HFFc6 (cell line): Measurements from ENCODE around the gene OPALIN. TPM values are rescaled to one million over a fixed set of nuclear protein-coding genes. Genes with fewer than 3 reads are reported as not detected.

Experiments
- DNase-seq: peaks from one replicate; pipeline ENCODE4 v3.0.0-alpha.2; 2018
- H3K27ac Mint-ChIP-seq: 2 replicates; pipeline ENCODE4 v1.8.0; 2020; ENCODE audit warnings: mild to moderate bottlenecking, mixed read lengths
- H3K27me3 Mint-ChIP-seq: 2 replicates; pipeline ENCODE4 v1.8.0; 2021; ENCODE audit warnings: mild to moderate bottlenecking, moderate library complexity, mixed read lengths; ENCODE audit not compliant: insufficient read depth
- H3K36me3 Mint-ChIP-seq: 2 replicates; pipeline ENCODE4 v1.8.0; 2021; ENCODE audit warnings: low read depth, mixed read lengths
- H3K4me1 Mint-ChIP-seq: 2 replicates; pipeline ENCODE4 v1.8.0; 2020; ENCODE audit warnings: low read depth, mixed read lengths
- H3K4me3 Mint-ChIP-seq: 2 replicates; pipeline ENCODE4 v1.8.0; 2020; ENCODE audit warnings: mild to moderate bottlenecking, moderate library complexity, mixed read lengths
- H3K9me3 Mint-ChIP-seq: 2 replicates; pipeline ENCODE4 v1.8.0; 2020; ENCODE audit warnings: mild to moderate bottlenecking, mixed read lengths
- total RNA-seq, 6 experiments: library from RNA; stranded (reverse); fragmentation: NEBNext Ultra II Directional; extraction: Animal tissue kit (Norgen Biotek cat#: 25700); gene quantifications; 2 replicates in 1 of 6; 3 replicates in 5 of 6; pipeline ENCODE4 v1.2.3, GENCODE V29; 2021
- TF ChIP-seq, protein P1 (sequence below): fragments of 200-600 bp; sonication (generic); IDR thresholded peaks from 2 replicates; pipeline ENCODE4 v1.5.0; 2021; ENCODE audit warnings: antibody characterized with exemption, mild to moderate bottlenecking

The OPALIN gene
- total RNA-seq, 6 experiments from 2014 or later: not detected

DNA sequence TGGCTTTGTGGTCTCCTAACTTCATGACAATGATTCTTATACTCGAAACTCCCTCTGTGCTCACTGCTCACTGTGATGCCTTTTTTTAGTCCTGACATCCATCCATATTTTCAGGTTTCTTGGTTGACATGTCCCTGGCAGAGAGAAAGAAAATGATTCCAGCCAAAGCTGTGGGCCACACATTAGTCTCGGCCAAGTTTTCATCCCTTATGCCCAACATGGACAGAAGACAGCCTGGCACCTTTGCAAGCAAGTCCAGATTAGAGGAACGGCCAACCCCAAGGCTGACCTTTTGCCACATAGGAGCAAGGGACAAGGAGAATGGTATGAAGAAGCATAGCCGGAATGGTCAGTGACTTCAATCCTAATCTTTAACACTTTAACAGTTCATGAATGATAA lies 8.7 kb upstream of the OPALIN start:
- TF ChIP-seq, protein P1, sequence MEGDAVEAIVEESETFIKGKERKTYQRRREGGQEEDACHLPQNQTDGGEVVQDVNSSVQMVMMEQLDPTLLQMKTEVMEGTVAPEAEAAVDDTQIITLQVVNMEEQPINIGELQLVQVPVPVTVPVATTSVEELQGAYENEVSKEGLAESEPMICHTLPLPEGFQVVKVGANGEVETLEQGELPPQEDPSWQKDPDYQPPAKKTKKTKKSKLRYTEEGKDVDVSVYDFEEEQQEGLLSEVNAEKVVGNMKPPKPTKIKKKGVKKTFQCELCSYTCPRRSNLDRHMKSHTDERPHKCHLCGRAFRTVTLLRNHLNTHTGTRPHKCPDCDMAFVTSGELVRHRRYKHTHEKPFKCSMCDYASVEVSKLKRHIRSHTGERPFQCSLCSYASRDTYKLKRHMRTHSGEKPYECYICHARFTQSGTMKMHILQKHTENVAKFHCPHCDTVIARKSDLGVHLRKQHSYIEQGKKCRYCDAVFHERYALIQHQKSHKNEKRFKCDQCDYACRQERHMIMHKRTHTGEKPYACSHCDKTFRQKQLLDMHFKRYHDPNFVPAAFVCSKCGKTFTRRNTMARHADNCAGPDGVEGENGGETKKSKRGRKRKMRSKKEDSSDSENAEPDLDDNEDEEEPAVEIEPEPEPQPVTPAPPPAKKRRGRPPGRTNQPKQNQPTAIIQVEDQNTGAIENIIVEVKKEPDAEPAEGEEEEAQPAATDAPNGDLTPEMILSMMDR: no peak
- Mint-ChIP-seq H3K36me3 (no peaks in the 10 kb centered on the region), H3K27me3 (peaks cover 18% of the 10 kb centered on the region), H3K4me3 (no peak overlapping the region), H3K4me1 (peaks cover 13% of the 10 kb centered on the region), H3K9me3 (no peaks in the 10 kb centered on the region), H3K27ac (no peak overlapping the region)
- DNase-seq: no peak

DNA sequence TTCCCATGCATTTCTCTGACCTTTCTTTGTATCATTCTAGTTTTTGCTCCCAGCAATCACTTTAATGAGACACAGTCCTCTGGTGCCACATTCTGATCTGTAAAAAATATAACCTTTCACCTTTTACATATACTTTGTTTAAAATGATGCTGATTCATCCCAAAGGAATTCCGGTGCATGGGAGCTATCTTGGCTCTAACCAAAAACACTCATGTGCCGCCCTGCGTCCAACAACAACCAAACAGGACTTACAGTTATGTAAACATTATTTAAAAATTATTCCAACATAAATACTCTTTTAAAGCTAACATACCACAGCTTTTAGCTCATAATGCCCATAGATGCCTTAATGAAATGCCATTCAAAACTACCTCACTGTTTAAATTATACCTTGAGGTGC lies 7.7 kb upstream of the OPALIN start:
- TF ChIP-seq, protein P1: no peak
- H3K4me3 Mint-ChIP-seq: no peak overlapping the region
- peaks cover 13% of the 10 kb centered on the region for H3K4me1 Mint-ChIP-seq
- no peaks in the 10 kb centered on the region for H3K36me3 Mint-ChIP-seq
- H3K27me3 Mint-ChIP-seq: peaks cover 22% of the 10 kb centered on the region
- H3K9me3 Mint-ChIP-seq: no peaks in the 10 kb centered on the region
- H3K27ac Mint-ChIP-seq: no peak overlapping the region
- DNase-seq: no peak

DNA sequence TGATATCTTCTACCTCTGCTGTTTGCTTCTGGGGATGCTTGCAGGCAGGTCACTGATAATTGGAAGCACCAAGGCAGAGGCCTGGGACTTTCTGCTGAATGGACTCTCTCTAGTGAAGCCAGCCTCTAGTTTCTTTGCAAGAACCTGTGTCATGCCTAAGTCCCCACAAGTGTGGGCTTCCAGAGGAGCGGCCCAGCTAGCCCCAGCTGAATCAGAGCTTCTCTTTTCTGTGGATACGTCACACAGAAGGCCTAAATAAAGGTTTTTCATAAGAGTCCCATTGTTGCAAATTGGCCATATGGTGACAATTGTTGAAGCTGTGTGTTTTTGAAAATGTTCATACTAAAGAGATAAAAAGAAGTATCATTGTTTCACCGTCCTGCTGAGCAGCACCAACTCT lies 6.8 kb upstream of the OPALIN start:
- TF ChIP-seq, protein P1: no peak
- Mint-ChIP-seq H3K36me3 (no peaks in the 10 kb centered on the region), H3K9me3 (no peaks in the 10 kb centered on the region), H3K27me3 (peaks cover 22% of the 10 kb centered on the region), H3K4me1 (peaks cover 13% of the 10 kb centered on the region), H3K4me3 (no peak overlapping the region), H3K27ac (no peak overlapping the region)
- no peak for DNase-seq

DNA sequence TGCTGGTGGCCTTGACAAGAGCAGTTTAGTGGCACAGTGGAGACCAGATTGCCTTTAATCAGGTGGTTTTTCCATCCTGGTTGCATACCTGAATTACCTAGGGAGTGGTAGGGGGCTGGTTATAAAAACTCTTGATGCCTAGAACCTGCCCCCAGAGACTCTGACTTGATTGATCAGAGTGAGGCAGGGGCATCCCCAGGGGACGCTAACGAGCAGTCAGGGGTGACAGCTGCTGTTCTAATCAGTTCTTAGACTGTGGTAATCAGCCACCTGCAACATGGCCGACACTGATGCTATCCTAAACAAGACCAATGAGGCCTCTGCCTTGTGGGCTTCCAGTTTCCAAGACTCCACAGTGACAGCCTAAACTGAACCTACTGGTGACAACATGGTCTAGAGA lies 2.0 kb upstream of the OPALIN start:
- Mint-ChIP-seq H3K36me3 (no peaks in the 10 kb centered on the region), H3K4me3 (no peak overlapping the region)

DNA sequence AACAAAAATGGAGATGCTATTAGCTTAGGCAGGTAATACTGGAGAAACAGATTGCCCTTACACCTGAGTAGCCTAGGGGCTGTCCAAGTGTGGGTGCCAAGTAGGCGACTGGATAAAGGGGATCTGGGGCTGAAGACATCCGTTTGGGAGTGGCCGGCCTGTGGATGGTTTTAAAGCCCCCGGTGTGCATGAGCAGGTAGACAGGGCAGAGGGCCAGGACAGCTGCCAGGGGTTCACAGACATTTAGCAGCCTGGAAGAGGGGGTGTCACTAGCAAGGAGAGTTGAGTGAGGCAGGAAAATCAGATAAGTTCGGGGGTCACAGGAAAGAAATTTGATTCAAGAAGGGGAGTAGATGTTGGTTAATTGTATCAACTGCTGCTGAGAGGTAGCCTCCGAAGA lies 1.5 kb upstream of the OPALIN start:
- no peaks in the 10 kb centered on the region for H3K9me3 Mint-ChIP-seq
- TF ChIP-seq, protein P1: no peak
- DNase-seq: no peak
- no peaks in the 10 kb centered on the region for H3K4me1 Mint-ChIP-seq
- no peak overlapping the region for H3K27ac Mint-ChIP-seq
- H3K36me3 Mint-ChIP-seq: no peaks in the 10 kb centered on the region
- H3K4me3 Mint-ChIP-seq: no peak overlapping the region
- H3K27me3 Mint-ChIP-seq: peaks cover 39% of the 10 kb centered on the region

More for the DNA sequence above, 2.0 kb upstream of the OPALIN start:
- Mint-ChIP-seq H3K27me3 (peaks cover 38% of the 10 kb centered on the region), H3K4me1 (peaks cover 2% of the 10 kb centered on the region), H3K27ac (no peak overlapping the region), H3K9me3 (no peaks in the 10 kb centered on the region)
- DNase-seq: no peak
- TF ChIP-seq, protein P1: no peak

DNA sequence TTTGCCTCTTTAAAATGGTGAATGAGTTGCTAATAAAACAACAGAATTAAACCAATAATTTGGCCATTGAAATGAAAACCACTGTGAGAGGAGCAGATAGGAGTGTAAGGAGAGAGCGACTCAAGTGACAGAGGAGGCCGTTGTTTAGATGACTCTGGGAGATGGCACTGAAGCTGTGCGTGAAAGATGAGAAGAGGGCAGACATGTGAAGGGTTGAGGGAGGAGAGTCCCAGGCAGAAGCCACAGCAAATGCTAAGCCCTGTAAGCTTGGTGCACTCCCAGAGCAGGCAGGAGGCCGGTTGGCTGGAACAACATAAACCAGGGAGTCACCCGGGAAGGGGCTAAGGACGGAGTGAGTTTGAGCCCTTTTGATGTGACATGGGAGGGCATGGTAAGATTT lies 814 bp upstream of the OPALIN start:
- Mint-ChIP-seq H3K4me1 (no peaks in the 10 kb centered on the region), H3K27ac (no peak overlapping the region), H3K4me3 (no peak overlapping the region), H3K27me3 (peaks cover 40% of the 10 kb centered on the region), H3K36me3 (no peaks in the 10 kb centered on the region), H3K9me3 (no peaks in the 10 kb centered on the region)
- TF ChIP-seq, protein P1: no peak
- DNase-seq: no peak
